NCI-H748 (cell line): ENCODE results near the gene LAMB1.
"Not testable (repeated sequence)": the region's sequence is repeated elsewhere in the genome, so short reads cannot be mapped to it uniquely, and the experiment has no call there.

Source experiments
- DNase-seq: peaks from one replicate; lab custom pipeline; 2025; ENCODE audit not compliant: unreplicated experiment; lab: John Stamatoyannopoulos, UW

LAMB1 gene

GRCh38 chr7:108002726-108003598 is at the start of gene LAMB1:
LAMB1 (minus strand) TSS chr7:108003161; CDS start chr7:108002885, 276 bp downstream.
- DNase-seq: peak; percentile 59

DNA sequence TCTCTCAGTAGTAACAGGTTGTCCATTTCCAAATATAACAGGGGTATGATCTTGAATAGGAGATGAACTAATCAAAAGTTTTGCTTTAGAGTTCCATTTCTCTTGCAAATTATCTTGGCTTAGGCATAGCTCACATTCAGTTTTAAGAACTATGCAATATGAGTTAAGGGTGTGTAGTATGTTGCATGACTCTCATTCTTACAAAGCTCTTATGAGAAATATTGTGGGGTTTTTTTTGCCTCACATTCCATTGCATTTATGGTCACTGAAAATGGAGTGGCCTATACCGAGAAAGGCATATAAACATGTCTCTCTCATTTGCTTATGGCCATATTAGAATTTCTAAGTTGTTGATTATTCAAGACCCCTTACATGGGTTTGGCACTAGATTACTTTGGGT is 48.5 kb upstream of the LAMB1 start:
- DNase-seq: no peak

GRCh38 chr7:108049962-108050361 is 47.0 kb upstream of the LAMB1 start:
- no peak for DNase-seq

- DNase-seq: no peak
Measured at GRCh38 chr7:108048422-108048821, 45.5 kb upstream of the LAMB1 start.

GRCh38 chr7:108046952-108047506 is 44.1 kb upstream of the LAMB1 start:
- peak; percentile 18 for DNase-seq

DNA sequence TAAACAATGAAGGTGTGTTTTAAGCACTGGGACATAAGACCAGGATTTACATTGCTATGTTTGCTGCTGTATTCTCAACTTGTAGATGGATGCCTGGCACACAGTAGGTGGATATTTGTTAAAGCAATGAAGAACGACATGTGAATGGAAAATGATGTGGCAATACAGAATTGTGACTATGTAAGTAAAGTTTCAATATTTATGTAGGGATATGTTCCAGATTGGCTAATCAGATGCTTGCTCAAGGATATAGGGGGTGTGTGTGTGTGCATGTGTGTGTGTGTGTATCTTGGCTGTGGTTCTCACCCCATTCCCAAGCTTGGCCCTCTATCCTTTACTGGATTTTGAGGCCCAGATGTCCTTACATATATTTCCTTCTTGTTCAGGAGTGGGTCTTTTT is 42.7 kb upstream of the LAMB1 start:
- no peak for DNase-seq

- no peak for DNase-seq
Measured at GRCh38 chr7:108045154-108045553, 42.2 kb upstream of the LAMB1 start.

DNA sequence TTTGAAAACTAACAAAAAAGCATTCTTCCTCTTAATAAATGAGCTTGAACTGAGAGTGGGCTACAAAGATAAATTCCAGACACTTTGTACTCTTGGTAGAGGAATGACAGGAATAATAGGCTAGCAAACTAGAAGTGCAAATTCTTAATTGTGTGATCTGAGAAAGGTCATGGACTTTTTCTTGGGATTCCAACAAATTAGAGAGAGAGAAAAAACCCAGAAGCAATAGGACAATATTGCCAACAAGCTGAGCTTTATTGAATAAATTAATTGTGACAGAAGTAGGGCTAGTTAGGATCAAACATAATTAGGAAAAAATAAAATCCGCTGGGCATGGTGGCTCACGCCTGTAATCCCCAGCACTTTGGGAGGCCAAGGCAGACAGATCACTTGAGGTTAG is 41.4 kb upstream of the LAMB1 start:
- no peak for DNase-seq

DNA sequence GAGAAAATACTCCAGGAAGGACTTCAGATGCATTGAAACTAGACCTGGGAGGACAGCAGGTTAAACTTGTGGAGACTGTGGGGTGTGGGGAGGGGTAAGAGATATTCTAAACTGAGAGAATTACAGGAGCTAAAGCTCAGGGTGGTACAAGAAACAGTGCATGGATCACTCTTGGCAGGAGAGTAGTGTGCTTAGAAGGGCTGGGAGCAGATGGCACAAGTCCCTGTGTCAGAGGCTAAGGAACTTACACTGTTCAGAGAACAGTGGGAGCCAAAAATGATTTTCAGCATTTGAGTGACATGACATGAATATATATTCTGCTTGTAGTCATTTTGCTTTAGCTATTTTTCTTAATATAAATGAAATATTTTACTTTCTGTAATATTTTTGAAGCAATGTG is 36.0 kb upstream of the LAMB1 start:
- no peak for DNase-seq

DNA sequence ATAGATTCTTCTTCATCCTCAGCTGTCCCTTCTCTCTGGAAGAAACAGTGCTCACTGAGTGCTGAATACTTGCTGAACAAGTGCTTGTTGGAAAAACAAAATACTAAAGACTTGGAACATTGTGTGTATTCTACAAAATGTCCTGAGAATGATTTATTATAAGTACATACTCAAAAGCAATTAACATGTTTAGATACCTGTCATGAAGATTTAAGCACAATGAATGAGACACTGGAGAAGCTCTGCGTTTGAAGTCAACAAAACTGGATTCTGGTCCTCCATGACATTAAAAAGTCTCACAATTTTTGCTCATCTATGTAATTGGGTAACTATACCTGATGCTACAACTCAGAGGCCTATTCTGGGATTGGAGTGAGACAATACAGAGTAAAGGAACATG is 34.8 kb upstream of the LAMB1 start:
- no peak for DNase-seq

DNA sequence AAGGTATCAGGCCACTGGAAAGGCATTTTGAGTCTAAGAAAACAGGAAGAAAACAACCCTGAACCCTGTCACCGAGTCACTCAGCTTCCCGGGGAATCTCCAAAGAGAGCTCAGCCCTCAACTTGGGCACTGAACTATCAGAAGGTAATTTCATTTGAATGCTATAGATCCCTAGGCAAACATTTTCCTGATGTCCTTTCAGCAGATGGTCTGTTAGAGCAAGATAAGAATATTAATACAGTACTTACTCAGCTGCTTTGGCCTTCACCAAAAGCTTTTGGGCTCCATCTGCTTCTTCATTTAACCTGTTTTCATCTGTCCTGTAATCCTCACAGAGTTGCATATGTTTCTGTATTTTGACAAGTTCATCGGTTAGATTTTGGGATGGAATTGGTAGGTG is 34.2 kb upstream of the LAMB1 start:
- DNase-seq: no peak

- DNase-seq: no peak
Measured at GRCh38 chr7:108034586-108034985, 31.6 kb upstream of the LAMB1 start.

DNA sequence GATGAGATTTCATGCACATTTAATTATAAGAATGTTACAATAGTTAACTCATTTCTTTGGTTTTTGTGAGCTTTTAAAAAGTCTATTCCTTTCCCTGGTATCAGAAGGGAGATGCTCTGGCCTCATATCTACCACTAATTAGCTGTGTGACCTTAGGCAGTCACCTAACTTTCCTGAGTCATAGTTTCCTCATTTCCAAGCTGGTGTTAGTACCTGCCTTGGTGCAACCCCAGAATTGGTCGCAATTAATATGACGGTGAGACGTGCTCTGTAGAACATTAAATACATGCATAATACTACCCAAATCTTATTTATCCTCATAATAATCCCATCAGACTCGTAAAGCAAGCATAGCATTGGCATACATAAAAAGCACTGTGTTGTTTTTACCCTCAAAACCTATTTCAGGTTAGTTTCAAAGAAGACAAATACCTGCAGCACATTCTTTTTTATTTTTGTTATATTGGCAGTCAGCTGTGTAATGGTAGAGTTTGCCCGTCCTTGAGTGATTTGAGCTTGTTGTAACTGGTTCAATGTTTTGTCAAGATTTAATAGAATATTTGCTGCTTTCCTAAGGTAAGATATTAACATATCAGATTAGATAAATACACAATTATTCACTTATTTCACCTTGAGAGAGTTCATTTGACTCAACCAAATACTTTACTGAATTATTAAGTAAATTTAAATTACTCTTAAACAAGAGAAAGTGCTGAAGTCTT is 31.0 kb upstream of the LAMB1 start:
- no peak for DNase-seq

DNA sequence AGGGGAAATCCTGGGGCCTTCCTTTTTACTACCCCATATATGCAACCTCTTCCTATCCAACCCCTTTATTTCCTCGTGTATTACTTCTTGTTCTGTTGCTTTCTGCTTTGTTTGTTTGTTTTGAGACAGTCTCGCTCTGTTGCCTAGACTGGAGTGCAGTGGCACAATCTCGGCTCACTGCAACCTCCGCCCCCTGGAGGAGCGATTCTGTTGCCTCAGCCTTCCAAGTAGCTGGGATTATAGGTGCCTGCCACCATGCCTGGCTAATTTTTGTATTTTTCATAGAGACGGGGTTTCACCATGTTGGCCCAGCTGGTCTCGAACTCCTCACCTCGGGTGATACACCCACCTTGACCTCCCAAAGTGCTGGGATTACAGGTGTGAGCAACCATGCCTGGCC is 30.3 kb upstream of the LAMB1 start:
- not testable (repeated sequence) for DNase-seq

DNA sequence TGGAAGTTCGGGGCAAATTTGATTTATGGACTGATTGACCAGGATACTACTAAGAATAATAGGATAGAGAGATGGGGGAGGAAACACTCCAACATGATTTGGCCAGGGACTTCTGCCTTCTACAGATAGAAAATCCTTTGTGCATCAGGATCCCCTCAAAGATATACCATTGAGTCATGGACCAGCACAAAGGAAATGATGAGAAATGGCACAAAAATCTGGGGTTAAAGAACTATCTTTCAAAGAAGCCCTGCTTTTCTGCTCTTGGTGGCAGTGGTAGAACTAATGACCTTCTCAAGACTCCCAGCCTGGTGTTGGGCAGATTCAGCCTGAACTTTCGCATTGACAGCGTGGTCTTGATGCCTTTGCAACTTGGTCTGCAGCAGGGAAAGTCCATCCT is 27.6 kb upstream of the LAMB1 start:
- DNase-seq: no peak

DNA sequence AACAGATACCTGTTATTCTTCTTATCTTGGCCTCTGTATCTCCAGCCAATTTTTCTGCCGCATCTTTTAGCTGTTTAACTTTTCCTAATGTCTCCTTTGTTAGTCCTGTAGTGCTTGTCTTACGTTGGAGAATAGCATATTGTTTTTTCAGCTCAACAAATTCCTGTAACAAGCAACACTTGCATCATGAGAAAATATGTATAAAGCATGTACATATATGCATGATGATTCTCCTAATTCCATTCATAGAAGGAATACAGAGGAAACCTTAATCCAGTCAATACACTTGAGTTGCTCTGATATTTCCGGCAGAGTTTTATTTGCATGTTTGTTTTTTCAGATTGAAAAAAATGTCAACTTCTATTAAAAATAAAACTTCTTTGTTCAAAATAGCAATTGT is 26.1 kb upstream of the LAMB1 start:
- DNase-seq: no peak

DNA sequence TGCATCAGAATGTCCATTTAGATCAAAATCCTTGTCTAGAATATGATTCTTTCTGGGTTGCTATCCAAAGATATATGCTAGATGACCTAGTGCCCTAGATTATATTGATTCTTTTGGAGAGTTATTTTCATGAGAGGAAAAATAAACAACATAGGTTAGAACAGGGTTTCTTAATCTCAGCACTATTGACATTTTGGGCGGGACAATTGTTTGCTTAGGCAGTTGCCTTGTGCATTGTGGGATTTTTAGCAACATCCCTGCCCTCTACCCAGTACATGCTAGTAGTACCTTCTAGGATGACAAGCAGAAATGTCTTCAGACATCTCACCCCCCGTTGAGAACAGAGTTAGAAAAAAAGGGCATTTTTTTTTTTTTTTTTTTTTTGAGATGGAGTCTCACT is 25.1 kb upstream of the LAMB1 start:
- peak; percentile 72 for DNase-seq

- DNase-seq: no peak
Measured at GRCh38 chr7:108027239-108027638, 24.3 kb upstream of the LAMB1 start.

GRCh38 chr7:108026647-108027046 is 23.7 kb upstream of the LAMB1 start:
- DNase-seq: no peak

- no peak for DNase-seq
Measured at GRCh38 chr7:108026116-108026515, 23.2 kb upstream of the LAMB1 start.

GRCh38 chr7:108024538-108024937 is 21.6 kb upstream of the LAMB1 start:
- no peak for DNase-seq

- no peak for DNase-seq
Measured at GRCh38 chr7:108020585-108020984, 17.6 kb upstream of the LAMB1 start.
